NCI-H2107 treated with DMSO at 0.1 percent for 48 hours (cell line): Measurements from ENCODE around the gene FAM114A1.

ENCODE experiments used
- DNase-seq: peaks from one replicate; lab custom pipeline; 2025; ENCODE audit not compliant: unreplicated experiment; lab: John Stamatoyannopoulos, UW

The FAM114A1 gene

DNA sequence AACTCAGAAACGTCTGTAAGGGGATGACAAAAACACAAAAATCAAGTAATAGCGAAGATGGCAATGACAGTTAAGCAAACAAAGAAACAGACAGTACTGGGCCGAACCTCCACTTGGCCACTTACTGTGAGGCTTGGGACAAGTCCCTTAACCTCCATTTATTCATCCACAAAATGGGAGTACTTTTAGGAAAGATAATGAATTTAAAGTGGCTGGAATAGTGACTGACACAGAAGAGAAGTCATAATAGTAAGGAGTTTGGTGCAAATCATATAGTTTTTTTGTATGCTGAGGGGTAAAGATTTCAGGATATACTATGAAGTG, 9.5 kb upstream of the FAM114A1 start:
- DNase-seq, result no peak

DNA sequence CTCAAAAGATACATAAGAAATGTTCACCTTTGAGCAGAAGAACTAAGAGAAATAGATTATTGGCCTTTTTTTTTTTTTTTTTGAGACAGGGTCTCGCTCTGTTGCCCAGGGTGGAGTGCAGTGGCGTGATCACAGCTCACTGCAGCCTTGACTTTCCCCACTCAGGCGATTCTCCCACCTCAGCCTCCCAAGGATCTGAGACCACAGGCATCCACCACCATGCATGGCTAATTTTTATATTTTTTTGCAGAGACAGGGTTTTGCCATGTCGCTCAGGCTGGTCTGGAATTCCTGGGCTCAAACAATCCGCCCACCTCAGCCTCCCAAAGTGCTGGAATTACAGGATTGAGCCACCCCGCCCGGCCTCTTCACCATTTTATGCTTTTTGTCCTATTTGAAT, 8.1 kb upstream of the FAM114A1 start:
- DNase-seq, result no peak

DNA sequence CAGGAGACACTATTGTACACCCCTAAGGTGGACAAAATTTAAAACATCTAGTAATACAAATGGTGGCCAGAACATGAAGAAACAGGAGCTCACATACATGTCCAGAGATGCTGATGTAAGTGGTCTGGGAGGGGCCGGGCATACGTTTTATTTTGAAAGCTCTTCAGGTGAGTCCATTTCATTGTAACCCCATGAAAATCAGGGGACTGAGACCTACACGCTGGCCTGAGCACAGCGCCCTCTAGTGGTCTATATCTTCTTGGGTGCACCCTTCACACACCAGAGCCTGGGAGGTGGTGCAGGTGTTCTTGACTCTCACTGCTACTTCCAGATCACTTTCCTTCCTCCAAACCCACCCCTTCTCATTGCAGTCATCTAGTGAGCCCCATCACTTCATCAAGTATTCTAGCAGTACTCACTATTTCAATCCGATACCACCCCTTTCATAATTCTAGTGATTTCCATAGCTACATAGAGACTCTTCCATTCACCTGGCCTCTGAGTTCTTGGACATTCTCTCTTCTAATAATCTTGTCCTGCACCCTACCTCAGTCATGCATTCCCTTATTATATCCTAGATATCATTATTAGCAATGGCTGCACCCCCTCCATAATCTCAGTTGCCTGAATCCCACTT, 6.7 kb upstream of the FAM114A1 start:
- no peak for DNase-seq

DNA sequence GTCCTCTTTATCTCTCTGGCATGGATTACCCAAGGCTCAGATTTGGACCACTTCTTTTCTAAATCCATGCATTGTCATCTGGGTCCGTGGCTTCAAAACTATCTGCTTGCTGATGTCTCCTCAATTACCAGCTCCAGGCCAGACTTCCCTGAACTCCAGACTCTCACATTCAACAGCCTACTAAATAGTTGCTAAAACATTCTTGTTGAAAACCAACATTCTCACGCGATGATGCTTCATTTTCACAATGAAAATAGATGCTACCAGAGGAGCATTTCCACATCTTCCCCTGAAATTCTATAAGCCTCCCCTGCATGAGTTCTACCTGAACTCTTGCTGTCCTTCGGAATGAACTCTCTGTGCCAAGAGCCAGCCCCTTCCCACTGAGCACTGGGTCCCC, 5.8 kb upstream of the FAM114A1 start:
- no peak for DNase-seq

DNA sequence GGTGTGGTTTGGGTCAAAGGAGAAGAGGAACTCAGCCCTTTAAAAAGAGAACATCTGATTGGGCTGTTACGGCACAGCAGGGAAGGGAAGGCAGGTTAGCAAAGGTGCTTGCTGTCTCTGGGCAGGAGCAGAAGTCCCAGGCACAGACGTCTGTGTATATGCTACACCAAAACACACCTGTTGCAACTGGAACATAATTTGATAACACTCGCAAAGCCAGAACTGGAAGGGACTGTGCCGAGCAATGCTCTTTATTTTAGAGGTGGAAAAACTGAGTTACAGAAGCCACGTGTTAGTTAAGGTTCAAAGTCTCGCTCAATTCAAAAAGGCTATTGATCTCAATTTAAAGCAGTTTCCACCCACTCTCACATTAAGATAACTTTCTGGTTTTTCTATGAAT, 2.2 kb upstream of the FAM114A1 start:
- no peak for DNase-seq

DNA sequence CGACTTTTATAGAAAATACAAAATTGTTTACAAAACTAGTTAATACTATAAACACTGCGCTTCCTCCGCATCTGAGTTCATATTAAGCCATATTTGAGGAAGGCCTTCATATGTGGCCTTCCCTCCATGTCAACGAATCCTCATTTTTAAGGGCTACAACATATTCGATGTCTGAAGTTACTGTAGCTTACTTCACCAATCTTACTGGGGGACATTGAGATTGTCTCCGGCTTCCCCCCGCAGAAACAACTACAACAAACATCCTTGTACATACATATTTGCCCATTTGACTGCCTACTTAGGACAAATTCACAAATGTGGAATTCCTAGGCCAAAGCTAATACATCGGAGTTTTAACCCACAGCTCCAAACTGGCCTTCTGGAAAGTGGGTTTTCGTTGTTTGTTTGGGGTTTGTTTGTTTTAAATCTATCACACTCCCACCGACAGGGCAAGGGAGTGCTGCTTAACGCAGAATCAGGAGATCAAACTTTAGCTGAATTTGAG, 581 bp upstream of the FAM114A1 start:
- DNase-seq, result no peak

DNA sequence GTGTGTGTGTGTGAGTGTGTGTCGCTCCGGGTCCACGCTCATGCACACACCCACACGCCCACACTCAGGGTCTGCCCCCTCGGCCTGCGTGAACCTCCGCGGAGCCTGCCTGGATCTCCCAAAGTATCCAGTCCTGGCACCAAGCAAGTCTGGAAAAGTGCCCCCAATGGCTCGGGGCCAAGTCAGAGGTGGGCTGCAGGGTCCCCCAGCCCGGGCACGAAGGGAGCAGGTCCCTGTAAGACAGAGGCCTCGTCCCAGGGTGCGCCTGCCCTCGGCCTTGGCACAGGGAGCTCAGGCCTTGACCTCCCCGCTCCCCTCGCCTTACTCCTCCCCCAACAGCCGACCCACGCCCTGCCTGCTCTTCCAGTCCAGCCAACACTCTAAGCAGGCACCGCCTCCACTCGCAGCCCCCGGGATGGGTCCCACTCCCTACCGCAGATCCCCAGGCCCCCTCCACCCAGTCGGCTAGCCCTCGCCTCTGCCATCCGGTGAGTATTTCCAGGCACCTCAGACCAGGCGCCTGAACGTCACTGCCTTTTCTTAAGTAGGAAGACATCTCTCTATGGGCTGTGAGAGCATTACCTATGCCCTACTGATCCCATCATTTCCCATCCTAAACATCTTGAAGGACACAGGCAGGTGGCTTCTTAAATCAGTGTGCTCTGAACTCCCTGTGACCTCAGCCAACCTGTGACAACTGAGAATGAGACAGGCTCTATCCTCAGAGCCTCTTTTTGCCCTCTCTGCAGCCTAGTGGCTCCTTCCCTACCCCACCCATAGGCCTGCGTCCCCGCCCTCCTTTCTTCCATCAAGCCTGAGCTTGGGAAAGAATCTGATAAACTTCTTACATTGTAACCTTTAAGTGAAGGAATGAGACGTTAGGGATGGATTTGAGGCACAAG, 704 bp downstream of the FAM114A1 start:
- DNase-seq, result no peak

DNA sequence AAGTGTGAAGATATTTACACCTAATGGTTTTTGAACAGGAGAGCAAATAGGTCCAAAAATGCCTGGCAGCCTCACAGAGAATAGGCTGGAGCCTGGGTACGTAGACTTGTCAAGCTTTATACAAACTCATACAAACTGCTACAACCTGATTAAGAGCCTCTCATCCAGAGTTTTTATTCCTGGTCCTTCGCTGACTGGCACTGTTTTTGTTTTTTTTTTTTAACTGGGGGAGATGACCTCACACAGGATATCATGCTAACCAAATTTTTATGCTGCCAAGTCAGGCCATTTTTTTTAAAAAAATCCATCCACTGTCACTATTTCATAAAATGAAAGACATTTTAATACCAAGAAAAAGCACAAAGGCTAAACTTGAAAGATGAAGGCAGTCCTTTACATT, 1.9 kb downstream of the FAM114A1 start:
- no peak for DNase-seq

DNA sequence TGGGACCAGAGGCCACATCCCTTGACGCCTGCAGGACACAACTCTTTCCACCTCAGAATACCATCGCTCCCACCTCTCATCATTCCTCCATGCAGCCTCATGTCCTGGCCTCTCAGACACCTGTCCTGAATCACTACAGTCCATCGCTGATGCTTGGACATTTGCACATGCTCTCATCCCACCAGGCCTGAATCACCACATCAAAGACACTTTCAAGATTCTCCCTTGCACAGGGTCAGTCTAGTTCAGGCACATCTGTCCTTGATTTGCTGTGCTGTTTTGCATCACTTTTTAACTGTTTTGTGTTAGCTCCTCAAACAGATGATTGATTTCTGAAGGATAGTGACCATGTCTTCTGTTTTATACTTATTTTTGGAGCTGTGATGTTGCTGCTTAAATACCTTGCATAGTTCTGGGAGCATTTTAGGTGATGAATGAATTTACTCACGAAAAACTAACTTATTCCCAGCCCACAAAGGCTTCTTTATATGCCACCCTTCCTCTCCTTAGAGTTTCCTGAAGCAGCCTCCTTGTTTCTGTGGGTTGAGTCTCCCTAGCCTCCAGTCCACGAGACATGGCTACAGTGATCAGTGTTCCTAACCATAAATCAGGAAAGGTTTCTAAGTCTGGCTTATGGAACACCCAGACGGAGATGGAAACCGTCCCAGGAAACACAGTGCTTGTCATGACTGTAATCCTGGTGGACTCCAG, 2.6 kb downstream of the FAM114A1 start:
- no peak for DNase-seq

DNA sequence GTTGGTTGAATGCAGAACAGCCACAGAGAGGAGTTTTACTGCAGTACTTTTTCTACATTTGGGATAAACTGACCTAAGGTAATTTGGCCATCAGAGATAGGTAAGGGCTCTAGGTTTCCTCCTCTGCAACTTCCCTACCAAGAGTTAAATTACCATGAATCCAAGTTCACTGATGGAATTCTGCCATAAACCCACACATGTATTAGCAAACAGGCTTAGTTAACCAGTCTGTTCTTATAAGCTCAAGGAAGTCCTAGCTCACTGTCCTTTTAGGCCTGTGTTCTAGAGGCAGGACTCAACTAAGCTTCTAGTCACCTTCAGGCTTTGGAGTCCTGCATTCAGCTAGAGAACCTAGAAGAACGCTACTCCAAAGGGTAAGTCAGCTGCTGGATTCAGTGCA, 4.0 kb downstream of the FAM114A1 start:
- no peak for DNase-seq

DNA sequence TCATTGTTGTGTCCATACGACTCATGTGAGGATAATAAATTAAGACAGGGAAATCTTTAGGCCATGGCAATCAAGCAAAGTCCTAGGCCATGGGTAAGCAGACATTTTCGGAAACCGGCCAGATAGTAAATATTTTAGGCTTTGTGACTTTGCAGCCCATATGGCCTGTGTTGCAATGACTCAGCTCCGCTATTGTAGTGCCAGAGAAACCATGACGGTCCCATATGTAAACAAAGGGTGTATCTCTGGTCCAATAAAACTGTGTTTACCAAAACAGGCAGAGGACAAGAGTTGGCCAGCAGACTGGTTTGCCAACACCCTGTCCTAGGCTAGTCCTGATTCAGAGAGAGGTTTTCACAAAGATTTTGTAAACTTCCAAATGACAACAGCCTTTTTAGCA, 5.0 kb downstream of the FAM114A1 start:
- no peak for DNase-seq

DNA sequence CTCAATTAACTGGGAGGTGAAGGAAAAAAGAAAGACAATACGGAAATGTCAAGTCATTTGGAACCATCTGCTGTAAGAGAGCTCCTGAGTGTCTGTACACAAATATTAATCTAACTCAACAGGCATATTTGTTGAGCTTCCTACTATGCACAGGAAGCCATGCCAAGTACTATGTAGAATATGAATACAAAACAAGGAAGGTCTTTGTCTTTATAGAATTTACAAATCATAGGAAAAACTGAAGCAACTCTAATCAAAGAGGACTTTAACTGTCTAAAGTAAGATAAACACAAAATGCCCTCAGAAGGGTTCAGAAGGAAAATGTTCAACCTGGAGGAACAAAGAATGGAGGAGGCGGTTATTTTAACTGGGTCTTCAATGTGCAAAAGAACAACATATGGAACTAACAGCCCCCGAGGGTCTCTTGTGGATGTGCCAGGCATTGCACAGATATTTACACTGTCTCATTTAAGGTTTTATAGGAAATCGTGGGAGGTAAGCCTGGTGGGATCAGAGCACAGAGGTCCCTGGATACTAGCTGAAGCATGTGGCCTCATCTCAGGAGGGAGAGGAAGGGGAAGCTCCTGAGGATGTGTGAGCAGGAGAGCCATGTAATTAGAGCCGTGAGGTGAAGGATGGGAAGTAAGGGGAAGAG, 5.8 kb downstream of the FAM114A1 start:
- no peak for DNase-seq

DNA sequence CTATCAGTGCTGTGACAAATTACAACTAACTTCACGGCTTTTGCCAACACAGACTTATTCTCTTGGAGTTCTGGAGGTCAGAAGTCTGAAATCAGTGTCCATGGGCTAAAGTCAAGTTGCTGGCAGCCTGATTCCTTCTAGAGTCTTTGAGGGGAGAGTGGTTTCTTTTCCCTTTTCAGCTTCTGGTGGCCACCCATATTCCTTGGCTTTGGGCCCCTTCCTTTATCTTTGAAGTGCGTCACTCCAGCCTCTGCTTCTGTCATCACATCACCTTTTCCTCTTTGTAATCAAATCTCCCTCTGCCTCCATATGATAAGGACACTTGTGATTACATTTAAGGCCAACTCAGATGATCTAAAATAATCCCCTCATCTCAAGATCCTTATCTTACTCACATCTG, 9.0 kb downstream of the FAM114A1 start:
- DNase-seq, result no peak

DNA sequence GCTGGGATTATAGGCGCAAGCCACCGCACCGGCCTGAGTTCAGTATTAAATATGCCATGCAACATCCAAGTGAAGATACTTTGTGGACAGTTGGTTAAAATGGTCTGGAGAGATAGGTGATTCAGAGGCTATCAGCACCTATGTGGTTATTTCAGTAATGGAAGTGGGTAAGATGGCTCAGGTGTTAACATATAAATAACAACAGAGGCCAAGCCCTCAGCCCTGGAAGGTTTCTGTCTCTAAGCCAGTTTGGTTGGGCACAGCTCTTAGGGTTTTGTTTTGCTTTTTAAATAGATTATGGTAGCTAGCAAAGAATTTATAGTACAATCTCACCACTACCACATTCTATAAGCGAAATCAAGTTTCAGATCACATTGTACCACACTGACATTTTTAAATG, 16.6 kb downstream of the FAM114A1 start:
- DNase-seq, result no peak

DNA sequence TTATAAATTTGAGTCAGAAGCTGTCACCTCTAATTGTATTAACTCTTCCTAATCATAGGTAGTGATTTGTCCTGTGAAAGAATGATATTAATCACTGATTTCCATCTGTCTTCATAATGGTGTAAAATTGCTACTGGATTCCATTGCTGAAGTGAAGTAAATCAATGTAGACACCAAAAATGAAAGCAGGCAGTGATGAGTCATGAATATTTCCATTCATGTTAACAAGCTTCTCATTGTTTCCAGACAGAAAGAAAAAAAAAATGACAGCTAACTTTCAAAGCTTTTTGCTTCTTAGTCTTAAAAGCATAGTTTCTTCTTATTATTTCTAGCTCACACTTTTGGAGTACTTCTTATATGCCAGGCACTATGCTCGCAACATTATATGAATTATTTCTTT, 21.5 kb downstream of the FAM114A1 start:
- DNase-seq, result no peak

DNA sequence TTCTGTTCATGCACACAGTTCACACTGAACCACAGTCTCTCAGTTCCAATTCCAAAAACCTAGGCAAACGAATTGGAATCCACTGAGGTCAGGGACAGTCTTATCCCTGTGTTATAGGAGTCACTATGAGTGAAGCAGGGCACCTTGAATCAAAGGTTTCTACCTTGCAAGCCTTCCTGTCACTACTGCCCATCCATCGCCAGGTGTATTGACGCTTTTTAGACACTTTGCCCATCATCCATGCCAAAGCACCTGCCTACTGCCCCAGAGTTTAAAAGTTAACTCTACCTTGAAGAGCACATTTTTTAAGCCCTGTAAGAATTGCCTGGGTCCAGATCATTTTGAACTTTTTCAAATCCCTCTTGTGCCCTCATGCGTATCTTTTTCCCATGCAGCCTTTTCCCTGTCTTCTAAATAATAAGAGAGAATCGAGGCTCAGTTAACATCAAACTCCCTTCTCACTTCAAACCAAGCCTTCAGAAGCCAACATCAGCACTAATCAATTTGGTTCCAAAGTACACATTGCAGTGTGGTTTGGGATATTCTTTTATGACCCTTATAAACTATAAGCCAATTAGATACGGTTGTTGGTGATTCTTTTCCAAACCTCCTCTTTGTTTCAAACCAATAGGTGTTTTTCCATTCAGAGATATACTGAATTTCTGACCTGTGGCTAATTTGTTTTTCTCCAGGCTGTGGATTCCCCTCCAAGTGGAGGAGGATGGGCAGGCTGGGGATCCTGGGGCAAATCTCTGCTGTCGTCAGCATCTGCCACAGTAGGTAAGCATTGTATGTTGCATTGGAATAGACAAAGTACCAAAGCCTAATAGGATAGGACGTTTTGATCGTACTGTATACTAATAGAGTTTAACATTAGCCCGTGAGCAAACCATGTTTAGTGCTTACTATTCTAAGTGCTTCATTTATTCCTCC, 23.7 kb downstream of the FAM114A1 start:
- DNase-seq, result no peak

DNA sequence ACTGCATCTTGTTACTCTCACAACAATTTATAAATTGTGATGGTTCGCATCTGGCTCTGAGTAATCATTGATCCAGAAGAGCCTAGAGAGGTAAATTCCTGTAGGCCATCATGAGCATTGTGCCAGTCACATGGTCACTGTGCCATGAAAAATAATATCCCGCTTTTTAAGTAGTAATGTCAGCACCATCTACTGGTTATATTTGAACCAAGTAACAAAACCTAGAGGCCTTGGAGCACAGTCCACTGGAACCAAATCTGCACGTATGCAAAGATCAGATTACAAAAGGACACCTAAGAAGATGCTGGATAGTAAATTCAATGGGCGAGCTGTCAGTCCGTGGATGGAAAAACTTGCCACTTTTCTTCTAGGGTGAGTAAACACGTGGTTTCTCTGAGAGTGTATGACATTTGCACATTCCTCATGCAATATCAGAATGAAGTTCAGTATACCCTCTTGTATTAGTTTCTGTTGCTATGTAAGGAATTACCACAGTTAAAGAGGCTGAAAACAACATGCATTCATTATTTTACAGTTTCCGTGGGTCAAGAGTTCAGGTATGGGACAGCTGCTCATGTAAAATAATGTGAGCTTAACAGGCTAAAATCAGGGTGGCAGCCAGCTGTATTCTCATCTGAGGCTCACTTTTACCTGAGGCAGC, 26.8 kb downstream of the FAM114A1 start:
- DNase-seq, result no peak

DNA sequence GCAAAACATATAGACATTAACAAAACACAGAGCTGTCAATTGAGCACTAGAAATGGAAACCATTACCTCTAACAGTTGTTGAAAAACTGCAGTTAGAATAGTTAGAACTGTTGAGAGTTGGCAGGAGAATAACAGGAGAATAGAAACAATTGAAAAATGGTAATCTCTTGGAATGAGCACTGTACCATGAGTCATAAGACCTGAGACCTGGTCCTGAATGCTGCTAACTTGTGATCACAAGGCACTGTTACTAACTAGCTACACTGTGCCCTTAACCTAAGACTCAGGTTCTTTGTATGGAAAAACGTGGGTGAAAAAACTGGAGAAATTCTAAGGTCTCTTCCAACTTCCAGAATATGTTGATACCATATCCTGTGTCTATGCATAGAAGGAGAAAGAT, 29.3 kb downstream of the FAM114A1 start:
- DNase-seq, result no peak

DNA sequence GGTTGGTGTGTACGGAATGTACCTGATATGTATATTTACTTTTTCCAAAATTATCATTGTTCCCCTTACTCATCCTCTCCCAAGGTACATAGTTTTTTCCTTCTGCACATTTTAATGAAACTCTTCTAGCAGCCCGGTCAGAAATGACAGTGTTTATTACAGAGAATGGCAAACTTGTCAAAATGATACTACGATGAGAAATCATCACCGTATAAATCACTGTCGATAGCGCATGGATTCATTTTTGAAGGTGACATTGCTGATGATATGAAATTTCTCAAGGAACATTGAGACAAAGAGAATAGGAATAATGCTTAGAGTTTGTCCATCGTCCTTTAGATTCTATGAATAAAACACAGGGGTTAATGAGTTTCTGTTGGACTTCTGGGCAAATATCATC, 30.6 kb downstream of the FAM114A1 start:
- DNase-seq, result no peak

DNA sequence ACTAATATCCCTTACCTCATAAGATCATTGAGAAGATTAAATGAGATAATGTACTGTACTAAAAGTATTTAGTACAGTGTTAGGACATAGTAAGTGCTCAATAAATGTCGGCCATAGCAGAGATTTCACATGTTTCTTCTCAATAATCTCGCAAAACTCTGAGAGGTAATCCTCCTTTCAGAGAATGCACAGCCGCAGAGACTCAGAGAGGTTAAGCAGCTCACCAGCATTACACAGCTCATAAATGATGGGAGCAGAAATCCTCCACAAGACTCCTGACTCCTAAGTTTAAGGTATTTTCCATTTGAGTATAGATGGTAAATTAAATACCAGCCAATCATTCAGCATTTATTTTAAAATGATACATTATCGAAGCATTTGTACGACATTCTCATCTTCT, 34.6 kb downstream of the FAM114A1 start:
- DNase-seq, result no peak
